ENCODE results near the gene CLEC16A.

CLEC16A gene

GRCh38 chr16:11060842-11061241 is 116.5 kb downstream of the CLEC16A start:
- no peak for DNase-seq (ENCODE audit: low spot score)

GRCh38 chr16:11061629-11062270 is 117.4 kb downstream of the CLEC16A start:
- DNase-seq (ENCODE audit: low spot score) = no peak

GRCh38 chr16:11063448-11064201 is 119.3 kb downstream of the CLEC16A start:
- no peak for DNase-seq (ENCODE audit: low spot score)

- DNase-seq (ENCODE audit: low spot score) = no peak
Measured at GRCh38 chr16:11064202-11064540, 119.8 kb downstream of the CLEC16A start.

- no peak for DNase-seq (ENCODE audit: low spot score)
Measured at GRCh38 chr16:11064851-11065250, 120.5 kb downstream of the CLEC16A start.

- no peak for DNase-seq (ENCODE audit: low spot score)
Measured at GRCh38 chr16:11066261-11066870, 122.0 kb downstream of the CLEC16A start.

- DNase-seq (ENCODE audit: low spot score) = no peak
Measured at GRCh38 chr16:11067266-11067665, 122.9 kb downstream of the CLEC16A start.

- no peak for DNase-seq (ENCODE audit: low spot score)
Measured at GRCh38 chr16:11067697-11068141, 123.4 kb downstream of the CLEC16A start.

- no peak for DNase-seq (ENCODE audit: low spot score)
Measured at GRCh38 chr16:11071829-11072228, 127.5 kb downstream of the CLEC16A start.

GRCh38 chr16:11072420-11073153 is 128.2 kb downstream of the CLEC16A start:
- no peak for DNase-seq (ENCODE audit: low spot score)

- no peak for DNase-seq (ENCODE audit: low spot score)
Measured at GRCh38 chr16:11073407-11073999, 129.1 kb downstream of the CLEC16A start.

GRCh38 chr16:11074131-11074530 is 129.8 kb downstream of the CLEC16A start:
- DNase-seq (ENCODE audit: low spot score) = no peak

- DNase-seq (ENCODE audit: low spot score) = no peak
Measured at GRCh38 chr16:11075163-11075562, 130.8 kb downstream of the CLEC16A start.

- peak; percentile 32 for DNase-seq (ENCODE audit: low spot score)
Measured at GRCh38 chr16:11076259-11077018, 132.1 kb downstream of the CLEC16A start.

- DNase-seq (ENCODE audit: low spot score) = no peak
Measured at GRCh38 chr16:11078812-11079459, 134.6 kb downstream of the CLEC16A start.

GRCh38 chr16:11079652-11080187 is 135.4 kb downstream of the CLEC16A start:
- DNase-seq (ENCODE audit: low spot score) = no peak

GRCh38 chr16:11080327-11080967 is 136.1 kb downstream of the CLEC16A start:
- no peak for DNase-seq (ENCODE audit: low spot score)

- DNase-seq (ENCODE audit: low spot score) = no peak
Measured at GRCh38 chr16:11080999-11081630, 136.8 kb downstream of the CLEC16A start.

- DNase-seq (ENCODE audit: low spot score) = no peak
Measured at GRCh38 chr16:11082108-11082859, 137.9 kb downstream of the CLEC16A start.
